IMR-90 (cell line): ENCODE data around the gene NEK4.

Source experiments
- POLR2A ChIP-seq: IDR thresholded peaks from 2 replicates; pipeline ENCODE4 v1.6.1; 2012; ENCODE audit warnings: mild to moderate bottlenecking, low read depth, low read length
- RCOR1 ChIP-seq: IDR thresholded peaks from 2 replicates; pipeline ENCODE4 v1.6.1; 2012; ENCODE audit warnings: mild to moderate bottlenecking, low read length, improper control_type of control experiment; ENCODE audit not compliant: insufficient replicate concordance
- SMC3 ChIP-seq: fragments of 150-350 bp; IDR thresholded peaks from 2 replicates; pipeline ENCODE4 v1.6.1; 2016; ENCODE audit warnings: low read depth, mild to moderate bottlenecking, antibody characterized with exemption, low read length, moderate library complexity
- TF ChIP-seq, protein P1 (sequence below): conservative IDR thresholded peaks from 2 replicates; pipeline ENCODE4 v1.5.1; 2012; ENCODE audit warnings: mild to moderate bottlenecking, low read depth, low read length, improper control_type of control experiment

DNA sequence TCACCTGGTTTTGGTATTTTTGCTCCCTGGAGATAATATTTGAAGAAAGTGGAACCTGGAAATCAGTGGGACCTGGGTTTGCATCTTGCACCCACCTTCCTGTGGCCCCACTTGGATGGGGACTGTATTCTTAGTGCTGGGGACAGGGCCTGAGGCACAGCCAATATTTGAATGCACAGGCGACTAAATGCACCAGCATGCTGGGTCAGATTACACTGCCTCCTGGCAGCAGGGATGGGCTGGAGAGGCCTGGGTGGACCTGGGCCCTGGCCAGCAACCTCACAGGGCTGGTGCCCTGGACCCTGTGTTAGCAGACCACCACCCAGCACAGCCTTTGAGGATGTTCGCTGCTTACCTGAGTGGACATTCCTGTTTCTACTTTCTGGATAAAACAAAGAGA is 49.2 kb upstream of the NEK4 start:
- TF ChIP-seq, protein P1, sequence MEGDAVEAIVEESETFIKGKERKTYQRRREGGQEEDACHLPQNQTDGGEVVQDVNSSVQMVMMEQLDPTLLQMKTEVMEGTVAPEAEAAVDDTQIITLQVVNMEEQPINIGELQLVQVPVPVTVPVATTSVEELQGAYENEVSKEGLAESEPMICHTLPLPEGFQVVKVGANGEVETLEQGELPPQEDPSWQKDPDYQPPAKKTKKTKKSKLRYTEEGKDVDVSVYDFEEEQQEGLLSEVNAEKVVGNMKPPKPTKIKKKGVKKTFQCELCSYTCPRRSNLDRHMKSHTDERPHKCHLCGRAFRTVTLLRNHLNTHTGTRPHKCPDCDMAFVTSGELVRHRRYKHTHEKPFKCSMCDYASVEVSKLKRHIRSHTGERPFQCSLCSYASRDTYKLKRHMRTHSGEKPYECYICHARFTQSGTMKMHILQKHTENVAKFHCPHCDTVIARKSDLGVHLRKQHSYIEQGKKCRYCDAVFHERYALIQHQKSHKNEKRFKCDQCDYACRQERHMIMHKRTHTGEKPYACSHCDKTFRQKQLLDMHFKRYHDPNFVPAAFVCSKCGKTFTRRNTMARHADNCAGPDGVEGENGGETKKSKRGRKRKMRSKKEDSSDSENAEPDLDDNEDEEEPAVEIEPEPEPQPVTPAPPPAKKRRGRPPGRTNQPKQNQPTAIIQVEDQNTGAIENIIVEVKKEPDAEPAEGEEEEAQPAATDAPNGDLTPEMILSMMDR = no peak
- TF ChIP-seq RCOR1 = no peak
- no peak for TF ChIP-seq POLR2A
- TF ChIP-seq SMC3 = no peak
